ENCODE data around the gene ZYG11B.

- no peak for TF ChIP-seq CTCF (conservative IDR thresholded peaks at IDR 0.05)
- TF ChIP-seq ZFX (IDR thresholded peaks at IDR 0.05): no peak
Measured at GRCh38 chr1:52681136-52681535, 45.1 kb upstream of the ZYG11B start.

Data from C4-2B (cell line).